Measurements from ENCODE around the gene ING3. TPM values are rescaled to one million over a fixed set of nuclear protein-coding genes. Genes with fewer than 3 reads are reported as not detected.
"Not testable (repeated sequence)": the region's sequence is repeated elsewhere in the genome, so short reads cannot be mapped to it uniquely, and the experiment has no call there.

The ING3 gene
- total RNA-seq, 8 experiments from 2014 or later = 9.2 to 30.6 (median 15.8) TPM

GRCh38 chr7:121002048-121002756, 51.6 kb downstream of the ING3 start:
- Histone ChIP-seq H3K4me1 (replicated peaks in 1 of 2) (no peaks in the 10 kb centered on the region), H3K4me3 (no peak overlapping the region), H3K27ac (no peak overlapping the region)
- in situ Hi-C loops (cut with MboI; ENCODE audit: low pct_unique_long_range_greater_than_20kb in 2 of 9, low sequenced_read_pairs in 9 of 9, unreplicated experiment in 9 of 9) = no loop called here
- WGBS, 10 experiments = 10 to 100% (median 85%) methylated on average over 1 to 2 of the region's 2 CpGs
- peak in 1 of 8 experiments; percentile 44 for ATAC-seq (replicated peaks in 6 of 8)

GRCh38 chr7:121002757-121003200, 52.2 kb downstream of the ING3 start:
- Histone ChIP-seq H3K27ac (no peak overlapping the region), H3K4me1 (replicated peaks in 1 of 2) (no peaks in the 10 kb centered on the region), H3K4me3 (no peak overlapping the region)
- in situ Hi-C loops (cut with MboI; ENCODE audit: low pct_unique_long_range_greater_than_20kb in 2 of 9, low sequenced_read_pairs in 9 of 9, unreplicated experiment in 9 of 9) = no loop called here
- peak in 1 of 8 experiments; percentile 41 for ATAC-seq (replicated peaks in 6 of 8)
- WGBS, 10 experiments = 58 to 92% (median 79%) methylated on average over 2 to 5 of the region's 5 CpGs; no CpG with 5 or more reads in 1 of the 10 experiments

GRCh38 chr7:121003986-121004685, 53.6 kb downstream of the ING3 start:
- 61 to 100% (median 79%) methylated on average over 1 to 4 of the region's 5 CpGs; no CpG with 5 or more reads in 2 of the 10 experiments for WGBS, 10 experiments
- Histone ChIP-seq H3K27ac (no peak overlapping the region), H3K4me3 (no peak overlapping the region), H3K4me1 (replicated peaks in 1 of 2) (no peaks in the 10 kb centered on the region)
- no peak for ATAC-seq (replicated peaks in 6 of 8)
- in situ Hi-C loops (cut with MboI; ENCODE audit: low pct_unique_long_range_greater_than_20kb in 2 of 9, low sequenced_read_pairs in 9 of 9, unreplicated experiment in 9 of 9) = no loop called here

GRCh38 chr7:121005058-121005457, 54.5 kb downstream of the ING3 start:
- ATAC-seq (replicated peaks in 6 of 8); H3K4me1 ChIP-seq (replicated peaks in 1 of 2); in situ Hi-C loops (cut with MboI; ENCODE audit: low pct_unique_long_range_greater_than_20kb in 2 of 9, low sequenced_read_pairs in 9 of 9, unreplicated experiment in 9 of 9); H3K4me3 ChIP-seq; H3K27ac ChIP-seq: not testable (repeated sequence)
- 80 to 100% (median 95%) methylated on average over 1 to 4 of the region's 4 CpGs for WGBS, 10 experiments

- WGBS, 10 experiments = 52 to 89% (median 77%) methylated on average over 2 to 4 of the region's 4 CpGs; no CpG with 5 or more reads in 2 of the 10 experiments
- Histone ChIP-seq H3K27ac (no peak overlapping the region), H3K4me1 (replicated peaks in 1 of 2) (no peaks in the 10 kb centered on the region), H3K4me3 (no peak overlapping the region)
- no peak for ATAC-seq (replicated peaks in 6 of 8)
- in situ Hi-C loops (cut with MboI; ENCODE audit: low pct_unique_long_range_greater_than_20kb in 2 of 9, low sequenced_read_pairs in 9 of 9, unreplicated experiment in 9 of 9) = no loop called here
Measured at GRCh38 chr7:121005996-121006584, 55.5 kb downstream of the ING3 start.

GRCh38 chr7:121006711-121007315, 56.2 kb downstream of the ING3 start:
- in situ Hi-C loops (cut with MboI; ENCODE audit: low pct_unique_long_range_greater_than_20kb in 2 of 9, low sequenced_read_pairs in 9 of 9, unreplicated experiment in 9 of 9) = no loop called here
- WGBS, 10 experiments = 49 to 92% (median 70%) methylated on average over 2 to 6 of the region's 6 CpGs
- Histone ChIP-seq H3K4me1 (replicated peaks in 1 of 2) (no peaks in the 10 kb centered on the region), H3K4me3 (no peak overlapping the region), H3K27ac (no peak overlapping the region)
- peak in 1 of 8 experiments; percentile 21 for ATAC-seq (replicated peaks in 6 of 8)

GRCh38 chr7:121008816-121009215, 58.2 kb downstream of the ING3 start:
- H3K4me1 ChIP-seq (replicated peaks in 1 of 2) = no peaks in the 10 kb centered on the region
- 13 to 100% (median 59%) methylated on average over 1 of the region's 2 CpGs; no CpG with 5 or more reads in 2 of the 10 experiments for WGBS, 10 experiments
- H3K4me3 ChIP-seq = no peak overlapping the region
- ATAC-seq (replicated peaks in 6 of 8) = no peak
- in situ Hi-C loops (cut with MboI; ENCODE audit: low pct_unique_long_range_greater_than_20kb in 2 of 9, low sequenced_read_pairs in 9 of 9, unreplicated experiment in 9 of 9) = no loop called here
- H3K27ac ChIP-seq = no peak overlapping the region

GRCh38 chr7:121011401-121011800, 60.8 kb downstream of the ING3 start:
- in situ Hi-C loops (cut with MboI; ENCODE audit: low pct_unique_long_range_greater_than_20kb in 2 of 9, low sequenced_read_pairs in 9 of 9, unreplicated experiment in 9 of 9) = no loop called here
- ATAC-seq (replicated peaks in 6 of 8) = no peak
- no peak overlapping the region for H3K27ac ChIP-seq
- WGBS, 10 experiments = 33 to 100% (median 91%) methylated on average over 1 of the region's 1 CpG
- H3K4me3 ChIP-seq = no peak overlapping the region
- no peaks in the 10 kb centered on the region for H3K4me1 ChIP-seq (replicated peaks in 1 of 2)

- in situ Hi-C loops (cut with MboI; ENCODE audit: low pct_unique_long_range_greater_than_20kb in 2 of 9, low sequenced_read_pairs in 9 of 9, unreplicated experiment in 9 of 9) = no loop called here
- 80 to 98% (median 95%) methylated on average over 1 to 6 of the region's 6 CpGs; no CpG with 5 or more reads in 1 of the 10 experiments for WGBS, 10 experiments
- H3K27ac ChIP-seq = no peak overlapping the region
- H3K4me3 ChIP-seq = no peak overlapping the region
- ATAC-seq (replicated peaks in 6 of 8) = no peak
- H3K4me1 ChIP-seq (replicated peaks in 1 of 2) = no peaks in the 10 kb centered on the region
Measured at GRCh38 chr7:121012170-121012874, 61.7 kb downstream of the ING3 start.

GRCh38 chr7:121012919-121013318, 62.3 kb downstream of the ING3 start:
- ATAC-seq (replicated peaks in 6 of 8) = no peak
- in situ Hi-C loops (cut with MboI; ENCODE audit: low pct_unique_long_range_greater_than_20kb in 2 of 9, low sequenced_read_pairs in 9 of 9, unreplicated experiment in 9 of 9) = no loop called here
- H3K27ac ChIP-seq = no peak overlapping the region
- H3K4me1 ChIP-seq (replicated peaks in 1 of 2) = no peaks in the 10 kb centered on the region
- no peak overlapping the region for H3K4me3 ChIP-seq
- WGBS, 10 experiments = 80 to 100% (median 87%) methylated on average over 1 to 2 of the region's 2 CpGs; no CpG with 5 or more reads in 2 of the 10 experiments

GRCh38 chr7:121015560-121015959, 65.0 kb downstream of the ING3 start:
- in situ Hi-C loops (cut with MboI; ENCODE audit: low pct_unique_long_range_greater_than_20kb in 2 of 9, low sequenced_read_pairs in 9 of 9, unreplicated experiment in 9 of 9) = no loop called here
- Histone ChIP-seq H3K4me1 (replicated peaks in 1 of 2) (no peaks in the 10 kb centered on the region), H3K27ac (no peak overlapping the region), H3K4me3 (no peak overlapping the region)
- WGBS, 10 experiments = 57 to 100% (median 96%) methylated on average over 1 to 4 of the region's 4 CpGs; no CpG with 5 or more reads in 1 of the 10 experiments
- ATAC-seq (replicated peaks in 6 of 8) = no peak

- no peak for ATAC-seq (replicated peaks in 6 of 8)
- in situ Hi-C loops (cut with MboI; ENCODE audit: low pct_unique_long_range_greater_than_20kb in 2 of 9, low sequenced_read_pairs in 9 of 9, unreplicated experiment in 9 of 9) = no loop called here
- Histone ChIP-seq H3K4me1 (replicated peaks in 1 of 2) (no peaks in the 10 kb centered on the region), H3K4me3 (no peak overlapping the region), H3K27ac (no peak overlapping the region)
- 51 to 100% (median 93%) methylated on average over 1 to 2 of the region's 2 CpGs; no CpG with 5 or more reads in 2 of the 10 experiments for WGBS, 10 experiments
Measured at GRCh38 chr7:121016966-121017365, 66.4 kb downstream of the ING3 start.

Data from motor neuron (in vitro differentiated cells).